ENCODE data around the gene C19orf85.
"Not testable (repeated sequence)": the region's sequence is repeated elsewhere in the genome, so short reads cannot be mapped to it uniquely, and the experiment has no call there.

Gene C19orf85

GRCh38 chr19:55461259-55461973, 3.1 kb downstream of the C19orf85 start, which contains the start of gene ISOC2:
Gene ISOC2 (minus strand): TSS chr19:55461642. CDS start chr19:55456486, 5,156 bp downstream.
- peak; percentile 98 for DNase-seq (ENCODE audit: low read depth, low spot score)
- H3K27ac ChIP-seq, result no peak within 1 kb of the TSS

GRCh38 chr19:55460670-55461258, 3.8 kb downstream of the C19orf85 start:
- DNase-seq (ENCODE audit: low read depth, low spot score), result no peak
- H3K27ac ChIP-seq, result no peak overlapping the region

DNA sequence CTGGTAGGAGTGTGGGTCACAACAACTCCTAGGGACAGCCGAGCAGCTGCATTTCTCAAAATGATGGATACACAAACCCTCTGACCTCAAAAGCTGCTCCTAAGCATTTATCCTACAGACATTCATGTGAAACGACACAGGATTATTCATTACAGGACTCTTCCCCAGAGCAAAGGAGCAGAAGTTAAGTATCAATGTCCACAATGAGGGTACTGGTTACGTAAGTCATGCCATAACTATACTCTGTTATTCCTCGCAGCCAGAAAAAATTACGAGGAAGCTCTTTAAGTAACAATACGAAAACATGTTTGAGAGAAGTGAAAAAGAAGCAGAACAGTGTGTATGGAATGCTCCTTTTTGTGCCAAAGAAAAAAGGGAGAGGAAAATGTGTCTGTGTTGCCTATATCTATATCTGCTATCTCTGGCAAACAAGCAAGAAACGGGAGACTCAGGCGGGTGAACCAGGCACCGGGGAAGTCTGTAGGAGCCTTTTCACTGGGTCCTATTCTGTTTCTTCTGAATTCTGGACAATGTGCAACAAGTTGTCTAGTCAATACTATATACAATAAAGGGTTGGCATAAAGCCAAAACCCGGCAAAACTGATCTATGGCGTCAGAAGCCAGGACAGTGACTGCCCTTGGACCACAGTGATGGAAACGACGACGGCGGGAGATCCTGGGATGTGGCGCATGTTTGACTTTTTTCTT, 4.4 kb downstream of the C19orf85 start:
- DNase-seq (ENCODE audit: low read depth, low spot score), result no peak
- H3K27ac ChIP-seq, result no peak overlapping the region

DNA sequence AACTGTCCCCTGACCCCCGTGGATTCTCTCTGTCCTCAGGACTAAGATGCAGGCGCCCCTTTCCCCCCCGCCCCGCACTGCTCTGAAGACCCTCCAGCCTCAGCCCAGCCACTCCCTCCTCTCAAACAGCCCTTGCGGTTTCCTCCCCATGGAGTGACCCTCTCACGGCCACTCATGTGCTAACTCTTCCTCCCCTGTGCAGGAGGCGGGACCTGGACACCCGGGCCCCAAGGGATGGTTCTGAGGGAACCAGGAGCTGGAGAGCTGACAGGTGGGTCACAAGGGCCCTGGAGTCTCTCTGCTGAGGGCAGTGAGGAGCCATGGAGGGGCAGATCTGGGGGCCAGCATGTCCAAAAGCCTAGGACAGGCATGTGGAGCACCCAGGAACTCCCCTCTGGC, 5.0 kb downstream of the C19orf85 start:
- H3K27ac ChIP-seq, result no peak overlapping the region
- no peak for DNase-seq (ENCODE audit: low read depth, low spot score)

DNA sequence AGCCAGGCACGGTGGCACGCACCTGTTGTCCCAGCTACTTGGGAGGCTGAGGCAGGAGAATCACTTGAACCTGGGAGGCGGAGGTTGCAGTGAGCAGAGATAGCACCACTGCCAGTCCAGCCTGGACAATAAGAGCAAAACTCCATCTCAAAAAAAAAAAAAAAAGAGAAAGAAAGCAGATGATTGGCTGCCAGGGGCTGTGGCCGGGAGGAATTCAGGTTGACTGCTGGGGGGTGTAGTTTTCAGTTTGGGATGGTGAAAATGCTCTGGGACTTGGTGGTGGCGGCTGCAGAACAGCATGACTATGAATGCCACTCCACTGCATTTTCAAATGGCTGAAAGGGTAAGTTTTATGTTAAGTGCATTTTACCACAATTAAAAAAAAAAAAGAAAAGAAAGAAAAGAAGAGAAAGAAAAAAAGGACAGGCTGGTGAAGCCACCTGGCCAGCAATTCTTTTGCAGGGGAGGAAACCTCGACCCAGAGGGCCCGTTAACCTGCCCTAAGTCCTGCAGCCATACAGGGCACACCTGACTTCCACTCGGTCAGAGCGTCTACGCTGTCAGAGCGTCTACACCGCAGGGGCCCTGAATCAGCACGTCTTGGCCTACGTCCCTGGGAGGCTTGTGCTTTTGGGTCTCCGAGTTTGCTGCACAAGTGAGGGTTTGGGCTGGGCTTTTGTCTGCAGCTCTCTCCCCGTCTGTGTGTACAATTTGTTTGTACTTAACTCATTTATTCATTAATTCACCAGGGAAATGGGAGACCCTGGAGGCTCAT, 6.7 kb downstream of the C19orf85 start:
- no peak overlapping the region for H3K27ac ChIP-seq
- DNase-seq (ENCODE audit: low read depth, low spot score), result no peak

- no peak overlapping the region for H3K27ac ChIP-seq
- no peak for DNase-seq (ENCODE audit: low read depth, low spot score)
Measured at GRCh38 chr19:55456347-55456746, 8.2 kb downstream of the C19orf85 start.

GRCh38 chr19:55455576-55456235, 8.8 kb downstream of the C19orf85 start:
- DNase-seq (ENCODE audit: low read depth, low spot score), result no peak
- no peak overlapping the region for H3K27ac ChIP-seq

DNA sequence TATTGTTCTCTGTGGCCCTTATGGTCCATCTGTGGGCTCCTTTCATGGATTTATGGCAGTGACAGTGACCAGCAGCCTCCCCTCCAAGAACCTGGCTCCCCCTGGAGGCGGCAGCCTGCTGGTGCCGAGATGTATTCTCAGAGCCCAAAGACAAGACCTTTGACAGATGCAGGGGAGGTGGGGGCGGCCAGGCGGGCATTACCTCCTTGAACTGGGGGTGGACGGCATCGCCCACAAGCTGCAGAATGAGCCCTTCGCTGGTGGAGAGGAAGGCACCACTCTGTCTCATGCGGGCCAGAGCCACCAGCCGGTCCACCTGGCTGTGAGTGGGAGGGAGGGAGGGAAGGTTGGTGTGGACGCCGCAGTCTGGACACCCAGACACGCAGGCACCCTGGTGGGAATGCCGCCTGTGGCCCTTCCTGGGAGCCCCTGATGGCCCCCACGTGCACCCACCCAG, 9.7 kb downstream of the C19orf85 start:
- no peak overlapping the region for H3K27ac ChIP-seq
- no peak for DNase-seq (ENCODE audit: low read depth, low spot score)

GRCh38 chr19:55453511-55454260, 10.9 kb downstream of the C19orf85 start:
- no peak for DNase-seq (ENCODE audit: low read depth, low spot score)
- H3K27ac ChIP-seq, result no peak overlapping the region

- no peak for DNase-seq (ENCODE audit: low read depth, low spot score)
- H3K27ac ChIP-seq, result no peak overlapping the region
Measured at GRCh38 chr19:55452749-55453346, 11.7 kb downstream of the C19orf85 start.

DNA sequence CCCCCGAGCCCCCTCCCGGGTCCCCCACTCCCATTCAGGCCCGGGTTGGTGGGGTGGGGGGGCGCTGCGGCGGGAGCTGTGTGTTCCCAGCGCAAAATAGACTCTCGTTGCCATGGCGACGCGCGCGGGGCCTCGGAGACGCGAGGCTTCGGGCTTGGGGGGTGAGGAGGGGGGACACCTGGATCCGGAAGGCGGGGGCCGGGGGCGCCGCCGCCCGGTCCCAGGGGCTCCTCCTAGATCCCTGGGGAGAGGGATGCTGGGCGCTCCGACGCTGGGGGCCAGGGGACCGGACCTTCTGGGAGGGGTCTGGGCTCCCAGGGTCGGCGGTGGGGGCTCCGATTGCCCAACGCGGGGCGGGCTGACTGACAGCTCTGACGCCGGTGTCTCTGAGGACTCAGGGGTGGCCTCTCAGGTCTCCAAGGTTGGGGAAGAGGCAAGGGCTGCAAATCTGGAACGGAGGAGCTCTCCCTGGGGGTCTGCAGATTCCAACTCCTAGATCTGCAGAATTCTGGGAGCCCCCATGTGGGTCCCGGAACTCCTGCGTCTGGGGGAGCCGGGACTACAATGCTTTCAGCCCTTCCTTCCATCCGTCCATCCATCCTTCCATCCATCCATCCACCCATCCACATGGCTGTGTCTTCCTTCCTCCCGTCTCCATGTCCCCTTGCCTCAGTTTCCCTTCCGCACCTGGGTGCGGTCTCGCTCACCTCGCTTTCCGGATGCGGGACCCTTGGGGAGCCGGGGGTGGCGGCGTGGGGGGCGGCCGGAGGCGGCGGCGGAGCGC, 12.4 kb downstream of the C19orf85 start:
- H3K27ac ChIP-seq, result no peak overlapping the region
- no peak for DNase-seq (ENCODE audit: low read depth, low spot score)

DNA sequence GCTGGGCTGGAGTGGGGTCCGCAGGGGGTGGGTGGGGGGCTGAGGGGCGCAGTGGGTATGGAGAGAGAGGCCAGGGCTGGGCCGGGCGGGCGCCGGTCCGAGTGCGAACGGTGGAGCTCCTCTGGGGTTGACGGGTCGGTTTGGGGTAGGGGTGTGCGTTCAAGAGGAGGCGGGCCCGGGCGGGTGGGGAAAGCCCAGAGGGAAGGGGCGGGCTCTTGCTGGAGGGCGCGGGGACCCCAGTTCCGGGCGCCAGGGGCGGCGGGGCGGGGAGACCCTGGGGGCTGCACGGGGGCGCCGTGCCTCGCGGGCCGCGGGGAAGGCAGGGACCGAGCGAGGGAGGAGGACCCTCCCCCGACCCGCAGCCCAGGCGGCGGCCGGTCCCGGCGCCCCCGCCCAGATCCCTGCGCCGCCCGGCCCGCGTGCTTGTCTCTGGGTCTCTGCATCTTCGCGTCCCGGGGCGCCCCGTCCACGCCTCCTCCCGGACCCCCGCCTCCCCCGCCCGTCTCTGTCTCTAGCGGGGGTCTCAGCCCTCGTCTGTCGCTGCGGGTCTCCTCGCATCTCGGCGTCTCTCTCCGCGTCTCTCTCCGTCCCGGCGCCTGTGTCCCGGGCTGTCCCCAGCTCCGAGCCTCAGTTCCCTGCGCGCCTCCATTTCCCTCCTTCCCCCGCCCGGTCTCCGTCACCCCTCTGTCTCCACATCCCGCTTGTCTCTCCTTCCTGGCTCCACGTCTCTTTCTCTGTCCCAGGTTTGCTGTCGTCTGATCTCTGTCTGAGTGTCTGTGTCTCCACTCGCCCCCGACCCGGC, 13.2 kb downstream of the C19orf85 start:
- H3K27ac ChIP-seq, result no peak overlapping the region
- DNase-seq (ENCODE audit: low read depth, low spot score), result no peak

DNA sequence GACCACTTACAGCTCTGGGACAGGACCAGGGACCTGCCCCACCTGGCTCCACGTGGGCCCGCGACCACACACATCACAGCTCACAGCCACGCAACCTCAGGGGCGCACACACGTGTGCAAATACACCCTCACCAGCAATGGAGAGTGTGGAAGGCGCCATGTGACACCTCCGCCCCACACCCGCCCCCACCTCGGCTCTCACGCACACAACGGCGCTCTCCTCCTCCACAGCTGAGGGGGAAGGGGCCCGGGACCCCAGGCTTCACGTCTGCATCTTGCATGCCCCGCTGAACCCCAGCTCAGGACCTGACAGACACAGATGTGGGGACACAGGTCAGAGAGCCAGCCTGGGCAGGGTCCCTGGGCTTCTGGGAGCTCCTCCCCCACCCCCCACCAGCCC, 15.1 kb downstream of the C19orf85 start:
- DNase-seq (ENCODE audit: low read depth, low spot score), result no peak
- no peak overlapping the region for H3K27ac ChIP-seq

DNA sequence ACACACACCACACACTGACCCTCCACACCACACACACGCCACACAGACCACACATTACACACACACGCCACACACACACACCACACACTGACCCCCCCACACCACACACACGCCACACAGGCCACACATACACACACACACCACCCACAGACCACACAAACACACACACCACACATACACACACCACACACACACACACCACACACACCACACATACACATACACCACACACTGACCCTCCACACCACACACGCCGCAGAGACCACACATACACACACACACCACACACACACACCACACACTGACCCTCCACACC, 16.4 kb downstream of the C19orf85 start:
- DNase-seq (ENCODE audit: low read depth, low spot score); H3K27ac ChIP-seq: not testable (repeated sequence)

- DNase-seq (ENCODE audit: low read depth, low spot score), result peak; percentile 29
- H3K27ac ChIP-seq, result no peak overlapping the region
Measured at GRCh38 chr19:55447421-55448174, 17.0 kb downstream of the C19orf85 start.

GRCh38 chr19:55446060-55446459, 18.5 kb downstream of the C19orf85 start:
- DNase-seq (ENCODE audit: low read depth, low spot score), result peak; percentile 94
- H3K27ac ChIP-seq, result peak overlapping the region; percentile 23

GRCh38 chr19:55444646-55445045, 19.9 kb downstream of the C19orf85 start:
- no peak for DNase-seq (ENCODE audit: low read depth, low spot score)
- H3K27ac ChIP-seq, result no peak overlapping the region
